Ramos (cell line): Measurements from ENCODE around the gene ATRAID.
"Not testable (repeated sequence)": the region's sequence is repeated elsewhere in the genome, so short reads cannot be mapped to it uniquely, and the experiment has no call there.

Experiments
- in situ Hi-C: fragments of 300-500 bp; cut with MboI; formaldehyde crosslinking; loops from one replicate; pipeline ENCODE4 v1.14.3; 2022; ENCODE audit warnings: low sequenced_read_pairs; ENCODE audit not compliant: unreplicated experiment

The ATRAID gene

DNA sequence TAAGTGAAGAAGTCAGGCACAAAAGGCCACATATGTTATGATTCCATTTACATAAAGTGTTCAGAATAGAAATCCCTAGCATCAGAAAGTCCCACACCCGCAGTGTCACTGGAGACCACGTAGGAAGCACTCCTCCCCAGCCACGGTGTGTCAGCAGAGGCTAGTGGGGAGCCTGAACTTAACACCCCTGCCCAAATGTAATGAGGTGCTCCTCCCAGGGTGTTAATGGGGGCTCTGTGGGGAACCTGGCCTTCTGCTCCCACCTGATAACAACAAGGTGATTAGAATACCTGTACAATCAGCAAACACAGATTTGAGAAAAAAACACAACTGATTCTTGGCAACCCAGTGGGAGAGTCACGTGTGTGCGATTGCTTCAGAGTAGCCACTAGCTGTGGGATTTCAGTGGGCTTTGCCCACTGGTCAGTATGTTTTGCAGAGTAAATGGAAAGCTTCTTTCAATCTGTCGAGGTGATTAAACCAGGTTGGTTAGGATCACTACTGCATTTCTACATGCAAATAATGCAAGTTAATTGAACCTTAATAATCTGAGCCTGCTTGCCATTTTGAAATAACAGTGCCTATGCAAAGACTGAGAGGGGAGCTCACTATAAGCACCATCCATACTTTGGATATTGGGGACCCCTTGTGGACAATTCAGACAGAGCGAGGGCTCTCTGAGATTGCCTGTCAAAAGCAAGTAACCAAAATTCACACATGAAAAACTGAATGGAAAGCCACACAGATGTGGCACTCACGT is 20.6 kb upstream of the ATRAID start:
- in situ Hi-C loops = no loop called here

DNA sequence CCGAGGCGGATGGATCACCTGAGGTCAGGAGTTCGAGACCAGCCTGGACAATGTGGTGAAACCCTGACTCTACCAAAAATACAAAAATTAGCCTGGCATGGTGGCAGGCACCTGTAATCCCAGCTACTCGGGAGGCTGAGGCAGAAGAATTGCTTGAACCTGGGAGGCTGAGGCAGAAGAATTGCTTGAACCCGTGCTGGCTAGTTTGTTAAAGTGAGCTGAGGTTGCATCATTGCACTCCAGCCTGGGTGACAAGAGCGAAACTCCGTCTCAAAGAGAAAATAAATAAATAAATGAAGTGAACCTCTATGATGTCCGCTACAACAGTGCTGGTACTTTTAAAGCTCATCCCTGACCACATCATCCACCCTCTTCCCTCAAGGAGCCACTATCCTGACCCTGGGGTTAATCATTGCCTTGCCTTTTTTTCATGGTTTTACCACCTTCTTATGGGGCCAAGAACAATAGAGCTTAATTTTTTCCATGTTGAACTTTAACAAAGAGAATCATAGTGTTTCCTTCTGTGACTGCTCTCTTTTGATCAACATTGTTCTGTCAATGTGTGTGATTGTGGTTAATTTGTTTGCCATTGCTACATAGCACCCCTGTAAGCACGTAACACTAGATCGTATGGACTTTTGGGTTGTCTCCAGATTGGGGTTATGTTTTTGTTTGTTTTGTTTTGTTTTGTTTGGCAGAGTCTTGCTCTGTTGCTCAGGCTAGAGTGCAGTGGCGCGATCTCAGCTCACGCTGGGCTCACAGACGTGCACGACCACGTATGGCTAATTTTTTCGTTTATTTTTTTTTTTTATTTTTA is 17.1 kb upstream of the ATRAID start:
- in situ Hi-C loops = no loop called here

DNA sequence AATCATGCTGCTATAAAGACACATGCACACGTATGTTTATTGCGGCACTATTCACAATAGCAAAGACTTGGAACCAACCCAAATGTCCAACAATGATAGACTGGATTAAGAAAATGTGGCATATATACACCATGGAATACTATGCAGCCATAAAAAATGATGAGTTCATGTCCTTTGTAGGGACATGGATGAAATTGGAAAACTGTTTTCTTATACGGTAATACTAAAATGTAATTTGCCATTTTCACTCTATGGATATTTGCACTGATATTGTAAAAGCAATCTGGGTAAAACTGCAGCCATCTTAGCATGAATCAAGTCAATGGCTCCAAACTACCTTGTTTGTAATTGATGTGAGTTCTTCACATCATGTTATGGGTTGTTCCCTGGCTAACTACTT is 16.0 kb upstream of the ATRAID start:
- in situ Hi-C loops = not testable (repeated sequence)

DNA sequence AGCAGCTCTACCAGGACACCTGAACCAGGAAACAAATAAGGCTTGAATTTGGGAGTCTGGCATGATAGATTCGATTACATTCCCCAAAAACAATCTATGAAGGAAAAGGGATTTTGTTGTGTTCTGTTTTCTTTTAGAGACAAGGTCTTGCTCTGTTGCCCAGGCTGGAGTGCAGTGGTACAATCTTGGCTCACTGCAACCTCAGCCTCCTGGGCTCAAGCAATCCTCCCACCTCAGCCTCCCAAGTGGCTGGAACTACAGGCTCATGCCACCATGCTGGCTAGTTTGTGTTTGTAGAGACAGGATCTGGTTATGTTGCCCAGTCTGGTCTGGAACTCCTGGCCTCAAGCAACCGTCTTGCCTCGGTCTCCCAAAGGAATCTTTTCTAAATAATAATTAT is 13.8 kb upstream of the ATRAID start:
- in situ Hi-C loops = not testable (repeated sequence)

DNA sequence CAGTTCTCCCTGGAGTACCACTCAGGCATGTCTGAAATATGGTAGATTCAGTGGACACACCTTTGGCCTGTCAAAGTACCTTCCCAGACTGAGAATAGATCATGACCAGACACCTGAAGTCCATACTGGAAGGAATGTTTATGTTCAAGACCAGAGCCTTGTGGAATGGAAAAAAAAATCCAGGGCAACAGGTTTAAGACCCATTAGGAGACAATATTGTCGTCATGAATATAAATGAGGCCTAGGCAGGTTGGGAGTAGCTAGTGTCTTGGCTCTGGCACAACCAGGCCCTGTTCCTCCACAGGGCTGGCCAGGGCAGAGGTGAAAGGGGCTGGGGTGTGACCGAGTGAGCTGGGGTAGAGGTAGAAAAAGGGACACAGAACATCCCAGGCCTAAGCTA is 13.2 kb upstream of the ATRAID start:
- in situ Hi-C loops = no loop called here

DNA sequence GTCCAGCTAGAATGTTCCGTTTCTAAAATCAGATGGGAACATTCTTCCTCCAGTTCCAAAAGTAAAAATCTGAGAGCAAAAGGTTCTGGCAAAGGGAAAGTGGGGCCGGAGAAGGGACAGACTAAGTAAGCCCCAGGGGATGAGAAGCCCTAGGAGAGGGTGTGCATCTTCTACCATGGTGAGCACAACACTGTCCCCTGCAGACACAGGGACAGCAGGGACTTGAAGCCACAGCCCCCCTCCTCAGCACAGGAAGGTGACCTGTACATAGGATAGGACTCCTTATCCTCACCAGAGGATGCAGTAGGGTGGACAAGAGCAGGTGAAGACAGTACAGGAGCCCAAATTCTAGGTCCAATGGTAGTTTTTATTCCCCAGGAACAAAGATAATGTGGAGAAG is 12.6 kb upstream of the ATRAID start:
- in situ Hi-C loops = no loop called here

DNA sequence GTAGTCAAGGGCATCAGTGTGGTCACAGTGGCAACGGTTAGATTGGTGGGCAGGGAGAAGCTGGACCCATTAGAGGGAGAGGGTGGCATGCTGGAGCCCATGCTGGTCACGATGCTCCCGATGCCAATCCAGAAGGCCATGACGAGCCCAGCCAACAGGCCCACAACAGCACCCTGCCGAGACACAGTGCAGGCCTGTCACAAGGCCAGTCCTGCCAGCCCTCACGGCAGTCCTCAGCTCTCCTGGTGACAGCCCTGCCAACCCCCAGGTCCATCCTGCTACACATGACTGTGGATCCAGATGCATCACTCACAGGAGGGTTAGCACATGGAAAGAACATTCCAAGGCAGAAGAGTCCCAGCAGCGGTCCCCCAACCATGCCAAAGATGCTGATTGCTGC is 10.2 kb upstream of the ATRAID start:
- in situ Hi-C loops = no loop called here

DNA sequence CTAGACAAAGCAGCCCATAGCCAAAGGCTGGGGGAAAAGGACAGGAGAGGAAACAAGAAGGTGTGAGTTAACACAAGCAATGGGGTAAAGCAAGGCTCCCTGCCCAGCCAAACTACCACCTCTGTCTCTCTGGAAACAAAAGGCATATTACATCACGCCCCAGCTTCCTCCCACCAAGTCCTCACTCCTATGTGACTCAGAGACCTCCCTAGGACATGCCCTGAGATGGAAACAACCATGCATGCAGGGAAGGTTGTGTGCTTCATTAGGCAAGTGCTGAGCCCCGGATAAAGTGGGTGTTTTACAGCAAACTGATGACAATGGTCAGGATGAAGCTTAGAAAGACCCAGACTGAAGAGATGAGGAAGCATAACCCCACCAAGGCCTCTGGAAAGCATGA is 9.0 kb upstream of the ATRAID start:
- in situ Hi-C loops = no loop called here

DNA sequence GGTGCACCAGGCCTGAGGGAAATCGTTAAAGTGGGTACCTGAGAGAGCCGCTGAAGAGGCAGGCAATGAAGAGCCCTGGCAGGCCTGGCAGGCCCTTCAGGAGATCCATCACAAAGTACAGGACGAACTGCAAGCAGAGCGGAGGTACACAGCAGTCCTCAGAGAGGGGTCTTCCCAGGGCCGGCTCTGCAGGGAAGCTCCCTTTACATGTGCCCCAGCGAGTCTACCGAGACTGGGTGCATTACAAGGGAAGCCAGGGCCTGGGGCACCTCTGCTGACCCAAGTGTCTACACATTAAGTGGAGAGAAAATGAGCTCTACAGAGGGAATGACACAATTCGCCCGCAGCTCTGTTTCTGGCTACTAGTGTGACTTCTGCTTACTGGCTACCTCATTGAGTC is 8.1 kb upstream of the ATRAID start:
- in situ Hi-C loops = no loop called here

DNA sequence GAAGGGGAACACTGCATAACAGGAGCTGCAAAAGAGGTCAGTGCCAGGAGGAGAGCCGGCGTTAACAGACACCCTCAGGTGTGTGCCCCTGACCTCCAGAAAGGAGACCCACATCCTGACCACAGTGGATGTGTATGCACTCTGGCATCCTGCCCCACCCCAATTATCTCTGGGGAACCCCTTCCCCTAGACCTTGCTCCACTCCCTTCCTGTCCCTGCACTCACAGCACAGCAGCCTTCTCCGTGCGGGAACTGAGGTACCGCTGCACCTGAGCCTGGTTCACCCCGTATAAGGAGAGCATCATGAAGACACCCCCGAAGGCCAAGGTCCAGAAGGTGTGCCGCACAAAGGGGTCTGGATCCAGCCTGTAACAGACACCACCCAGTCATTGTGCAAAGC is 7.3 kb upstream of the ATRAID start:
- in situ Hi-C loops = no loop called here

DNA sequence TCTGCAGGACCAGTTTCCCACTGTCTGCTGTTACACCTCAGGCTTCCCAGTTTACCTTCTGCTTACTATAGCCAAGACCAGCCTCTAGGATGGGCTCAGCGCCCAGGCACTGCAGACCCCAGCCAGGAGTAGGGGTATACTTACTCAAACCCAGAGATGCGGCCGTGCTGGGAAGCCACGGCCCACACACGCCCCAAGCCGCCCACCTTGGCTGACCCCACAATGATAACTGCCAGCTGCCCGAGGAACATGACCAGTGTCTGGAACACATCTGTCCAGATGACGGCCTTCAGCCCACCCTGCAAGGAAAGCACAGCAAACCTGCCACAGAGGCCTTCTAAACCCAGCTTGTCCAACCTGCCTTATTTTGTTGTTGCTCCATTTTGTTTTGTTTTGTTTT is 6.6 kb upstream of the ATRAID start:
- in situ Hi-C loops = no loop called here

DNA sequence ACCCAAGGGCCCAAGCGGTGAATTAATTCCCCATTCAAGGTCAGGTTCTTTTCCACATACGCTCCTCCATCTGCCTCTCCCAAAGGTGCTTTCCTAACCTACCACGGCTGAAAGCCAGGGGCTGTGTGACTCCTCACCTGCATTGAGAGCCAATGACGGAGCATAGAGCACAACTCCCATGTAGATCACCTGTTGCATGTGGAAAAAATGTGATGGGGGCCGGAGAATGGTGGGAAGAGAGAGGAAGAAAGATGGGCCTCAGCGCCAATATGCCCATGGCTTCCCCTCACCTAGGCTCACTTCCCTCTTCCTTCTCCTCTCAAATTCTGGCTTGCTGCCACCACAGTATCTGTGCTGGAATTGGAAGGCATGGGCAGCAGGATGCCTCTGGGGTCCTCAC is 5.5 kb upstream of the ATRAID start:
- in situ Hi-C loops = no loop called here

DNA sequence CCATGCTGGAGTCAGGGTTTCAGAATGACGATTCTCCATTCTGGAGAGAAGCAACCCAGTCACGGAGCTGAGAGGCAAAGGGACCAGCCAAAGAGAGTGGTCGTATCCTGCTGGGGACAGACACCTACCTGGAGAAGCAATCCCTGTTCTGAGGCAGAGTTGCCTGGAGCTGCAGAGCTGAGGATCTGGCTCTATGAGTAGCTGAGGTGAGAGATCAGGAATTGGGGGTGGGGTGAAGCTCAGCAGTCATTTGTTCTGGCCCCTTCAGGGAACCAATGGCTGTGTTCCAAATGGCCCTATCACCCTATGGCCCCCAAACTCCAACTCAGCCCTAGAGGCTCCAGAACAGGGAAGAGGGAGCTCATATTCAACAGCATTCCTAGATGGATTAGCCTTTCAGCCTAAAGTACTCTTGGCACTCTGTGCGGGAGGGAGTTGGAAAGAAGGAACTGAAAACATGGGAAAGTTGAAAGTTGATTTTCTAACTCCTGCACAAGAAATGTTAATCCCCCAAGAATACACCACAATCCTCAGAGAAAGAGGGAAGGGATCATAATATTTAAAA is 3.3 kb upstream of the ATRAID start:
- in situ Hi-C loops = no loop called here

DNA sequence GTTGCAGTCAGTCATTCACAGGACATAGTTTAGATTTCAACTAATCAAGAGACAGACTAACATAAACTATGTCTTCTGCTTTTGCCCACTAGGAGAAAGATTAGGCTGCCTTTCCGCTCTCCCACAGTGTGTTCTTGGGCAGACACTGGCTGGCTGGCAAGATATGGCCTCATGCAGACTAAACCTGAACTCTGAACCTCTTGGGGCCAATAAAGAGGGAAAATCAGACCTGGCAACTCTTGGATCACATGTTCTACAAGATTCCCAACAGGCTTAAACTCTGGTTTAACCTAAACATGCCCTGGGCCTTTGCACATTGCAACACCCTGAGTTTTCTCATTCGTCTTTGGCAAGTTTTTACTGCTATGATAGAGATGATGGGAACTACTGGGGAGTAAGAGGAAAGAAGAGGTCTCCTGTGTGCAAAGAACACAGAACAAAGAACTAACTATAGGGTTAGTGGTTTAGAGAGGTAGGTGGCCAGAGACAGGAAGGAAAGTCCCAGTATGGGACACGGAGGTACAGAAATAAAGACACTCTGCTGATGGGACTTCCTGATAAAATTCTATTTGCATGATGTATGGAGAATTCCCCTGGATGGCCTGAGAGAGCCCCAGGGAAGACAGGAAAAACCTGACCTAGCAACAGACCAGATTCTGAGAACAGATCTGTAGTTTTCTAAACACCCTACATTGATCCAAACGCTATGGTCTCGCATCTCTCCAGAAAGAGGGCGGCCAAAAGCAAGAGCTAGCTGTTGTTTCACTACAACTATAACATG is 2.0 kb upstream of the ATRAID start:
- in situ Hi-C loops = no loop called here

DNA sequence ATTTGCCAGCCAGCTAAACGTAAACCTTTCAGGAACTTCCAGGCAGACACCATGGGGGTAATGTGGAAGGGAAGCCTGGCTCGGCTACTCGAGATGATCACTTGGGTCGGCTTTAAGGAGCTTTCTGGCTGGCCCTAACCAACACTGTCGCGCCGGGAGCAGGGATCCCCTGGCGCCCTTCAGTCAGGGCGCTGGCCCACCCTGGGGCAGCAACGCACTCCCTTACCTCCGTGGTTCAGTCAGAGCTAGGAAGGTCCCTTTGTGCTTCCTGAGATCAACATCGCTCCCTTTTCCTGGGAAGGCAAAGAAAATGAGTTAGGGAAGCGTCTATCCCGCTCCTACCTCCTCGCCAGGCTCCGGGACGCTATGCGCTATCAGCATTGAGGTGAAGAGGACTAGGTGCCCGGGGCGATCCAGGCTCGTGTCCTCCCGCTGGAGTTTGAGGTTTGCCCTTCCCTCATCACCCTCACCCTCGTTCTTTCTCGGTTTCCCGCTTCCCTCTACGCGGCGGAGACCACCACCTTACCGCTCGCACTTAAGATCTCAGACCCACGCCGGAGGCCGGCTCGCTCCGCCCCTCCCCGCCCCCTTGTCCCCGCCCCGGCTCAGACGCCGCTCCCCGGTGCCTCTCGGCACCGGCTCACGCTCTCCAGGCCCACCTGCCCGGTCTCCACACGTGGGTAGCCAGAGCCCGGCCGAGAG is 449 bp upstream of the ATRAID start:
- in situ Hi-C loops = no loop called here

DNA sequence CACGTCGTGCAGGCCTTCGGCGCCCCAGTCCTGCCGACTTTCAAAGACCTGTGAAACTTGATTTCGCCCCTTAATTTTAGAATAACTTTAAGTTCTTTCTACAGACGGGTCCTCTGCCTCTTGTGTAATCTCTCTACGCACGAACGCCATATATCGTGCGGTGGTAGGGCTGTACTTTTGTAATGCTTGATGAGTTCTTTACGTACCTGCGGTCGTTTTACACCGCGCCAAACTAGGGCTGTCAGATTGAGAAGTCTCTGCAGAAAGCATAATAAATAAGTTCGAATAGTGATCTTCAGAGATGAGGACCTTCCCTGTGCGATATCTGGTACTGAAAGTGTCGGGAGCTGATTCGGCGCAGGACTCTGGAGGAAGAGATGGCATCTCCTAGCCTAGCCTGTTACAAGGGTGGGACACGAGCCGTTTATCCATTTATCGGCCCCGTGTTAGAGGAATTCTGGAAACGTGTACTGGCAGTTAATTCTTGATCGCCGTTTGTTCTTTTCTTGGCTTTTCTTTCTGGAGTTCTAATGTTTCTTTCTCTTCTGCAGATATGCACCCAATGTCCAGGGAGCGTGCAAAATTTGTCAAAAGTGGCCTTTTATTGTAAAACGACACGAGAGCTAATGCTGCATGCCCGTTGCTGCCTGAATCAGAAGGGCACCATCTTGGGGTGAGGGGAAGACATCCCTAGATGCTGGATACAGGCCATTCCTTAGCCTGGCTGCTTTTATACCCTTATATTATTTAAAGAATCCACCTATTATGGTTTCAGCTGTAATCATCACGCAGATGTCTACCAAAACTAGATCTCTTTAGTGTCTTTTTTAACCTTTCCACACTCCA is 1.0 kb downstream of the ATRAID start:
- in situ Hi-C loops = no loop called here

DNA sequence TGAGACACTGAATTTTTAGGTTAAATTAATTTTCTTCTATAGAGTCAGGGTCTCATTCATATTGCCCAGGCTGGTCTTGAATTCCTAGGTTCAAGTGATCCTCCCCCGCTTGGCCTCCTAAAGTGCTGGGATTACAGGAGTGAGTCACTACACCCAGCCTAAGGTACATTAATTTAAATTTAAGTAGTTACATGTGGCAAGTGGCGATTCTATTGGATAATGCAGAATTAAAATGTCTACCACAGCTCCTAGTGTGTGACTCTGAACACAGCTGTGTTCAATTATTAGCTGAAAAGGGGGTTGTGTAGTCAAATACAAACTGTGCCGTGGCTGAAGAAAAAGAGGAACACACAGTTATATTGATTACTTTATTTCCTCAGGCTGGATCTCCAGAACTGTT is 3.1 kb downstream of the ATRAID start:
- in situ Hi-C loops = no loop called here

DNA sequence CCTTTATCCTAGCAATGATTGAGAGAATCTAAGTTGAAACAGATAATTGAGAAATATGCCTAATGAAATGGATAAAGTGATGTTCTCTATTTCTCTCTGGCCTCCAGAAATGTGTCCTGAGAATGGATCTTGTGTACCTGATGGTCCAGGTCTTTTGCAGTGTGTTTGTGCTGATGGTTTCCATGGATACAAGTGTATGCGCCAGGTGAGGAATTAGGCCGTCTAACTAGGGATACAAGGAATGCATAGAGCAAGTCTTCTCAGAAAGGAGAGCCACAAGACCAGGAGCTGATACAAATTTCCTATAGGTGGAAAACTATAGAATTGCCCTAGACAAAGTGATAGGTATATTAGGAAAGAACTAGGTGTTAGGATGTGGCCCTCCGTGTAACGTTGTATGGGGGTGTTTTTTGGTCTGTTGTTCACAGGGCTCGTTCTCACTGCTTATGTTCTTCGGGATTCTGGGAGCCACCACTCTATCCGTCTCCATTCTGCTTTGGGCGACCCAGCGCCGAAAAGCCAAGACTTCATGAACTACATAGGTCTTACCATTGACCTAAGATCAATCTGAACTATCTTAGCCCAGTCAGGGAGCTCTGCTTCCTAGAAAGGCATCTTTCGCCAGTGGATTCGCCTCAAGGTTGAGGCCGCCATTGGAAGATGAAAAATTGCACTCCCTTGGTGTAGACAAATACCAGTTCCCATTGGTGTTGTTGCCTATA is 4.7 kb downstream of the ATRAID start:
- in situ Hi-C loops = no loop called here
